PFSK-1 (cell line): ENCODE results near the gene ATP11B.

ENCODE experiments used
- POLR2AphosphoS5 ChIP-seq: IDR thresholded peaks from 2 replicates; pipeline ENCODE4 v1.6.1; 2012; ENCODE audit warnings: low read depth, mild to moderate bottlenecking, control low read depth, low read length, moderate library complexity
- REST ChIP-seq, 2 experiments: IDR thresholded peaks; 2 replicates each; pipeline versions ENCODE4 v1.6.1 to v1.8.0; 2011 to 2012; ENCODE audit warnings: low read depth in 2 of 2, low read length in 2 of 2, control low read depth in 1 of 2, inconsistent platforms in 1 of 2, mild to moderate bottlenecking in 1 of 2, moderate library complexity in 1 of 2; ENCODE audit not compliant: insufficient read depth in 1 of 2
- SIN3A ChIP-seq: IDR thresholded peaks from 2 replicates; pipeline ENCODE4 v1.6.1; 2012; ENCODE audit warnings: mild to moderate bottlenecking, low read length, moderate library complexity, borderline replicate concordance; ENCODE audit not compliant: insufficient read depth

DNA sequence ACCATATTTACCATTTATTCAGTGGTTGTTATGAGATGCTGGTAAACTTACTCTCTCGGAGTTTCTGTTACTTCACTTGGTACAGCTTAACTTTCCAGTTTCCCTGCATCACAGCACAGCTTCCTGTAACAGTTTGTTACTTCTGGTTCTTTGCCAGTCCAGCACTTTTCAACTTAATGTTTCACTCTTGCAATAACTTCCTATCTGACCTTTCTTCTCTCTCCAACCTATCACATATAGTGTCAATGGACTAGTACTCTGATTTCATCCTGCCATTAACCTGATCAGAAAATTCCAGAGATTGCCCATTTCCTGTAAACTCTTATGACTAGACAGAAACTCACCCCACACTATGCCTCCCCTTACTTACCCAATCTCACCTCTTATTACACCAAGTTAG is 3.9 kb upstream of the ATP11B start:
- TF ChIP-seq REST (IDR thresholded peaks at IDR 0.05; ENCODE audit: insufficient read depth in 1 of 2, low read depth in 2 of 2, low read length in 2 of 2) = no peak
- TF ChIP-seq POLR2AphosphoS5 = no peak
- TF ChIP-seq SIN3A = no peak
